HPDE6-E6E7 (cell line): ENCODE results near the gene KRTAP19-5.
"Not testable (repeated sequence)": the region's sequence is repeated elsewhere in the genome, so short reads cannot be mapped to it uniquely, and the experiment has no call there.

ENCODE experiments used
- DNase-seq: peaks from one replicate; pipeline ENCODE4 v3.0.0; 2011; ENCODE audit warnings: missing footprints; ENCODE audit errors: extremely low spot score

The KRTAP19-5 gene

DNA sequence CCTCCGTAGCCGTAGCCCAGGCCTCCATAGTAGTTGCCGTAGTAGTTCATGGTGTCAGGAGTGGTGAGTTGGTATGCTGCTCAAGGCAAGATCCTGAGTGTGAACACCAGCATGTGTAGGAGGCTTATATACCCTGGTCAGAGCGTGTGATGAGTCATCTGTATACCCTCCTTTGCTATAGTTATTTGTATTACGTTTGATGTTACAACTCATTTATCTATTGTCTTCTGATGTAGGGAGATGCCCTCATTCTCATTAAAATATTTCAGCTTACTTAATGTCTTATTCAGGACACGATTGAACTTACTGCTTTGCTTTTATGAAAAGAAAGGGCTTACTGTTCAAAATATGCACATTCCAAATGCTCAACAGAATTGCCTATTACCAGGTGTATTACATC lies at the start of gene KRTAP19-5:
Gene KRTAP19-5, minus strand, starts transcription at position 101 of the 400 bp plus-strand sequence. Its CDS starts 51 bp downstream, at position 50.
- no peak for DNase-seq

DNA sequence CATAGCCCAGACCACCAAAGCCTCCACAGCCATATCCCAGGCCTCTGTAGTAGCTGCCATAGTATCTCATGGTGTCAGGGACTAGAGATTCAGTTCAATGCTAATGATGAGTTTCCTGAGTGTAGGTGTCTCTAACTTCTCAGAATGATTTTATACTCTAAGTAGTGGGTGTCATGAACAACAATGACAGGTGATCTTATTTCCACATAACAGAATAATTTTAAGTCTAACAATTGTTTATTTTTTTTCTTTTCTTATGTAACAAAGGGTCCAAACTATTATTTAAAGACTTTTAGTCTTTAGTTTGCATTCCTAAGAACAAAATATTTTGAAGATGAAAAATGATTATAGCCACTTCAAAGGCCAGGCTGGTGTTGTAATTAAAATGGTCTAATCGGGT lies 39.8 kb upstream of the KRTAP19-5 start, which contains the start of gene KRTAP19-6:
Gene KRTAP19-6, minus strand, starts transcription at position 101 of the 400 bp plus-strand sequence. Its CDS starts 31 bp downstream, at position 70.
- DNase-seq = no peak

DNA sequence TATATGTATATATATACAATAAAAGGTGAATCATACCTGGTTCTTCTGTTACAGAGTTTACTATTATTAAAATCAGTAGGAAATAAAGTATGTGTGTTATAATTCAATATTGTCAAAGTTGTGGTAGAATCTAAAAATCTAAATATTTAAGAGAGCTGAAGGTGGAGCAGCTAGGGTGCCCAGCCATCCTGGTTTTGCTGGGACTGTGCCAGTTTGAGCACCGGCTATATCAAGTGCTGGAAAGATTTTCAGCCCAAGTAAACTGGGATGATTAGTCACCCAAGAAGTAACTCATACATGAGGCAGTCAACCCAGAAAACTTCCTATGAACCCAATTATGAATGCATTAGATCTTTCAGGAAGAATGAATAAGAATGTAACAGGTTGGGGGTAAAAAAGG lies 16.9 kb upstream of the KRTAP19-5 start:
- no peak for DNase-seq

- DNase-seq = no peak
Measured at GRCh38 chr21:30515681-30516080, 13.7 kb upstream of the KRTAP19-5 start.

- not testable (repeated sequence) for DNase-seq
Measured at GRCh38 chr21:30505621-30506205, 3.8 kb upstream of the KRTAP19-5 start.

- DNase-seq = no peak
Measured at GRCh38 chr21:30497065-30497464, 4.9 kb downstream of the KRTAP19-5 start, which contains the start of gene KRTAP19-4. Gene KRTAP19-4 (minus strand): TSS chr21:30497165. CDS start chr21:30497110, 55 bp downstream.

DNA sequence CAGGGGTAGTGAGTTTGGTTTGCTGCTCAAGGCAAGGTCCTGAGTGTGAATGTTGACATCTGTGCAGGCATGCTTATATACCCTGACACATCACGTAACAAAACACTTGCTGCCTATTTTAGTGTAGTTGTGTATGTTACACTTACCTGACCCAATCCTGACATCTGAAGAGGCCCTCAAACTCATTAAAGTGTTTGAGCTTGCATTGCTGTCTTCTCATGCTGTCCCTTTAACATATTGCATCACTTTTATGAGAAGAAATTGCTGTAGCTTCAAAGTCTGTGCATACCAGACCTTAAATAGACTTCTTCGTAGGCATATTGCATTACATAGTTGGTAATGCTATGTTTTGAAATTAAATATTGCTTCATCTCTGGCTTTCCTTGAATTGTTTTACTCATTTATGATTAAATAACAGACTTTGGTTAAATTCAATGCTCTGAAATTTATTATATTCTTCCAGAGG lies 9.9 kb downstream of the KRTAP19-5 start, which contains the start of gene KRTAP19-3:
Gene KRTAP19-3, minus strand, starts transcription at position 51 of the 466 bp plus-strand sequence. CDS start 56 bp downstream, outside the sequence.
- no peak for DNase-seq

- no peak for DNase-seq
Measured at GRCh38 chr21:30487336-30487735, 14.6 kb downstream of the KRTAP19-5 start, which contains the start of gene KRTAP19-2. Gene KRTAP19-2 (minus strand): TSS chr21:30487436. CDS start chr21:30487348, 88 bp downstream.

GRCh38 chr21:30486180-30486579 lies 15.8 kb downstream of the KRTAP19-5 start:
- no peak for DNase-seq

GRCh38 chr21:30482130-30482529 lies 19.8 kb downstream of the KRTAP19-5 start:
- no peak for DNase-seq

DNA sequence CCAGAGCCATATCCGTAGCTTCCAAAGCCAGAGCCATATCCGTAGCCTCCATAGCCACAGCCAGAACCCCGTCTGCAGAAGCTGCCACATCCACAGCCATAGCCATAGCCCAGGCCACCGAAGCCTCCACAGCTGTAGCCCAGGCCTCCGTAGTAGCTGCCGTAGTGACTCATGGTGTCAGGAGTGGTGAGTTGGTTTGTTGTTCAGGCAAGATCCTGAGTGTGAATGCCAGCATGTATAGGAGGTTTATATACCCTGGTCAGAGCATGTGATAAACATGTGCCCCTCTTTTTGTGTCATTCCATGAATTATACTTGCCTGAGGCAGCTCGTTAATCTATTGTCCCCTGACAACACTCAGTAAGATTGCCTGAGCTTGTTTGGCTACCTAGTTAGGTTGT lies 21.8 kb downstream of the KRTAP19-5 start, which contains the start of gene KRTAP19-1:
Gene KRTAP19-1, minus strand, starts transcription at position 223 of the 400 bp plus-strand sequence. Its CDS starts 50 bp downstream, at position 173.
- no peak for DNase-seq

- no peak for DNase-seq
Measured at GRCh38 chr21:30479259-30479658, 22.7 kb downstream of the KRTAP19-5 start.

- no peak for DNase-seq
Measured at GRCh38 chr21:30478004-30478403, 23.9 kb downstream of the KRTAP19-5 start.

DNA sequence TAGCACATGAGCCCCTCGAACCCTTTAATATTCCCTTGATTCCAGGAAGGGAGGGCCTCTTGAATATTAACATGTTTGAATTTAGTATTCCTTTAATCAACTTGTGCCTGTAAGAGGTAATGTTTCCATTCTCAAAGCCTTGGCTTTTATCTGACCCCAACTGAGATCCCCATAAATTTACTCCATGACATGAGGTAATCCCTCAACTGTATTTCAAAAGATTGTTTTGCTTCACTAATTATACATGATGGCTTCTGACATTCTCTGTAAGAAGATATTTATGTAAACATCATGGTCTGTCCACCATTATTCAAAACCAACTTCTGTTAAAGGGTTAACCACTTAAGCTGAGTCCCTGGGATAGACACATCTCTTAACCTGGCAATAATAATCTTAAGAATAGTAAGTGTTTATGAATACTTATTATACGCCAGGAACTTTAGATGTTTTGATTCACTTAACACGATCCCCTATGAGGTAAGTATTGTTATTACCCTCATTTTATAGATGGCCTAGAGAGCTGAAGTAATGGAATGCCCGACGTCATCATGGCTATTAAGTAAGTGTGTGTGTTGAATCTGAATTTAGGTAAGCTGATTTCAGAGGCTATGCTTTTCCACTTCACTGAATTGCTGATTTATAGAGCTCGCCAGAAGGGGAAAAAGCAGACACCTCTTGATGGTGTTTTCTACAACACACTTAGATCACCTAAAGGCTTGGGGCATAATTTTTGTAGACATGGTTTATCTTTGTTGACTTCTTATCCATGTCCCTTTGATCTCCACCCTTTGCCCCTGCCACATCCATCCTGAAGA lies 32.8 kb downstream of the KRTAP19-5 start:
- DNase-seq = no peak

GRCh38 chr21:30463713-30464112 lies 38.2 kb downstream of the KRTAP19-5 start:
- DNase-seq = no peak
